ENCODE results near the gene HIVEP2. TPM values are rescaled to one million over a fixed set of nuclear protein-coding genes. Genes with fewer than 3 reads are reported as not detected.

The HIVEP2 gene
- polyA plus RNA-seq, 12 donors = 16.2 to 37.5 (median 22.5) TPM; not detected in 1

DNA sequence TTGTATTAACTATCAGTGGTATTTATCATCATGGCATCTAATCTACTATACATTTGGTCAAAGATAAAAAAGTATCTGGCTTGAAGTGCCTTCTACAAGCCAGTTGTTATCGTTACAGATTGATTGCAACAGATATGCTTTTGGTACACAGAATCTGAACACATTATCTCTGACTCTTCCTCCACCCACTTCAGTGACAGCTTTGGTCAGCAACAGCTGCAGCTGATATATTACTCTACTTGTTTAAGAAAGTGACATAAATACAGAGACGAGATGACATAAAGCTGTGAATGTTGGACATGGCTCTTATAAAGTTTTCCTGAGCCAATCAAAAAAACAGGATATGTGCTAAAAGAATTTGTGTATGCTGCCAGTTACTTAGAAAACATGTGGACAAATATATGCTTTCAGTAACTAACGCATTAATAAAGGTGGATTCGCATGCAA, 77.6 kb downstream of the HIVEP2 start:
- DNase-seq = no peak

DNA sequence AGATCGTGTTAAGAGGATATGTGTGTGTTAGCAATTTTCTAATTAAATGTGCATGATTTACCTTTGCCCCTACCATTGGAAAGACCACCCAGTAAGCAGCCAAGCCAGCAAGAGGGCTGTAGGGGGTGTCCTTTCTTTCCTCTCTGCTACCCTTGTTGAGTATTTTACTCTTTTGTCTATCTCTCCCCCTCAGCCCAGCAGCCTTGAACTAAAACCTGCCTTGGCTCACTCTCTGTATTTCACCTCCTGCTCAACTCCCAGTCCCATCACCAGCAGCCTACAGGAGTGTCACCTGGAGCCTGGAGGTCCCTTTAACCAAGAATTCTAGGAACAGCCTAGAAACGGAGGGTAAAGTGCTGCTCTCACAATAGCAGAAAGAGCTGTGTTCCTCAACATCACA, 81.0 kb downstream of the HIVEP2 start:
- DNase-seq = no peak

- DNase-seq = no peak
These were observed 83.3 kb downstream of the HIVEP2 start for GRCh38 chr6:142861711-142862110.

GRCh38 chr6:142860498-142860897, 84.5 kb downstream of the HIVEP2 start:
- no peak for DNase-seq

- DNase-seq = no peak
These were observed 87.0 kb downstream of the HIVEP2 start for GRCh38 chr6:142857796-142858555.

- no peak for DNase-seq
These were observed 87.7 kb downstream of the HIVEP2 start for GRCh38 chr6:142857233-142857761.

DNA sequence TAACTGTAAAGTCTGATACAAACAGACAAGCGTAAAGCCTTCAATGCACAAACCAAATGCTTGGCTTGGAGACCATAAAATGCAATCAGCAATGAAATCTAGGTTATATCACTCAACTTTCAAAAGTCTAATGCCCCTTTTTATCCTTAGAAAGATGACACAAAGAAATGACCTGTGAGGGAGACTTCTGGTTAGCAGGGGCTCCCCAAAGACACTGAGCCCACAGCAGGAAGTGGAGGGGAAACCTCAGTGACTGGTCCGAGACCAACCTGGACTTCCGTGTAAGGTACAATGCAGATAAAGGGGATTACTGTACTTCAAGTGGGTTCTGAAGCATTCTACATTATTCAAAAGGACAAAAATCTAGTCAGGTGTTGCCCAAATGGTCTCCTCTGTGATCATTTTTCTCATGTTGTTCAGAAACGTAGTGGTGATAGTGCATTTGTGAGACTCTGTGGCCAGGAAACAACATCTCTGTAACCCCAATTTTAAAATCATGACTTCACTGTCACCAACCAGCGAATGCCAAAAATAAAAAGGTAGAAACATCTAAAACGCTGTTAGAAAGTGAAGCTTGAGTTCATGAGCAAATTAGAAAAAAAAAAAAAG, 88.2 kb downstream of the HIVEP2 start:
- DNase-seq = no peak

GRCh38 chr6:142855893-142856623, 88.9 kb downstream of the HIVEP2 start:
- no peak for DNase-seq

DNA sequence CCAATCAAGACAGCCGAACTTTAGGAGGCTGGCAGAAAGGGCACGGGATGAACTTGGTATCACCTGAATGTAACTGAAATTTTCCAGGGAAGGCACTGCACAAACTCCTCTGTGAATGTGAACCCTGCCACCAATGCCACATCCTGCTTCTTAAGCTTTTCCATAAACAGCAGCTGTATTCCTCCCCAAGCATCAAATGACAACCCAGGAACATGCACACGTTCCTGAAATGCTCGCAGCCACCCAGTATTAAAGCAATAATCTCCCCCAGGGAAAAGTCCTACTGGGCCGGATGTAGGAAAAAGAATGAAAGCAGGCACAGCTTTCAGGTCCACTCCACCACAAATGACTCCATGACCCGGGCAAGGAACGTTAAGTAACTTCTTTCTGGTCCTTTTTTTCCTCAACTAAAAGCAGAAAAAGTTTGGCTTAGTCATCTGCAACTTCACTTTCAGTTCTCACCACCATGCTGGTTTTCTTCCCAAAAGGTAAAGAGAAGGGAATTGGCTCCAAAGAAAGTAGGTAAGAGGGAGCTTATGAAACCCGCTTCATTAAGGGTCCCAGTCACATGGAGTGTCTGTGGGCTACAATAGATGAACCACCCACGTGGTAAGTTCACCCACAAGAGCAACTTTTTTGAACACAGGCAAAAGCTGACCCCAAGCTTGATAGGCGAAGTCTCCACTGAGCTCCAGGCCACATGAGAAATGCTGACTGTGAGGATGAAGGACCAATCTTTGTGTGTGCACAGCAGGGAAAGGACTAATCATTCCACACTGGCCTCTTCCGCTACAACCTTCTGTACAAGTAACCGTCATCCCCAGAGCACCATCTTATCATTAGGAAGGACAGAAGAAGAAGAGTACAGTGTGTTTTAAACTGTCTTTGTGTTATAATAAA, 90.1 kb downstream of the HIVEP2 start:
- DNase-seq = no peak

GRCh38 chr6:142853244-142854180, 91.5 kb downstream of the HIVEP2 start:
- no peak for DNase-seq

- DNase-seq = no peak
These were observed 93.4 kb downstream of the HIVEP2 start for GRCh38 chr6:142851601-142852000.

GRCh38 chr6:142850679-142851423, 94.1 kb downstream of the HIVEP2 start:
- DNase-seq = no peak

GRCh38 chr6:142848976-142849375, 96.0 kb downstream of the HIVEP2 start:
- DNase-seq = no peak

DNA sequence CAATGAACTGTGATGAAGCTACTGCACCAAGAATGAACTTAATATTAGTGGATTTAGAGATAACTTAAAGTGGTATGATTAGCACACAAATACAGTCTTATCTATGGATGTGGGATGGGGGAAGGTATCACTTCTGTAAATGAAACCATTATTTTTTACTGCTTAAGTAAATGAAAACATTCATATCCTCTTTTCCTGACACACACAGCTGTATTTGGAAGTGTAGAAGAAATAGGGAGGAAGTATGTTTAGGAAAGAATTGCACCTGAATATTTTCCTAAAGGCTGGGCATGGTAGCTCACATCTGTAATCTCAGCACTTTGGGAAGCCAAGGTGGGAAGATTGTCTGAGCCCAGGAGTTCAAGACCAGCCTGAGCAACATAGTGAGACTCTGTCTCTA, 96.8 kb downstream of the HIVEP2 start:
- no peak for DNase-seq

- no peak for DNase-seq
These were observed 98.1 kb downstream of the HIVEP2 start for GRCh38 chr6:142846883-142847287.

DNA sequence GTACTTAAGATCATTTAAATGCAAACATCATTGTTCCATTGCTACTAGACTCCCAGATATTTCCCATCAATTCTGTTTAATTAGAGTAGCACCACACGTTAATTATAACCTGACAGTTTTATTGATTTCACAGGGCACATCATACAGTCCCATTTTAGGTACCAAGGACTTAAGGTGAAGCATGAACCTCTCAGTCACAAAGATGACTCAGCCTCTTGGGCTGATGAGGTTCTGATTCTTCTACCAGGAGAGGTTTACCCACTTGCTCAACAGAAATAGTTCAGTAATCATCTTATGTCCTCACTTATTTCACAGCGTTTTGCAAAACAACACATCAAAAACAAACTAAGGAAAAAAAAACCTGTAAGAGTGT, 98.5 kb downstream of the HIVEP2 start:
- DNase-seq = no peak

- DNase-seq = peak; percentile 72
These were observed 99.1 kb downstream of the HIVEP2 start for GRCh38 chr6:142845624-142846458.

- DNase-seq = no peak
These were observed 99.8 kb downstream of the HIVEP2 start for GRCh38 chr6:142845143-142845571.

Data from muscle of arm (tissue), 12 donors.